Neural cell (in vitro differentiated cells): ENCODE results near the gene CAST. TPM values are rescaled to one million over a fixed set of nuclear protein-coding genes. Genes with fewer than 3 reads are reported as not detected.

ENCODE experiments used
- H2AFZ ChIP-seq: fragments of 200-600, 300-800 bp; sonication (generic), shearing (Covaris generic); 2 replicates; pipeline ENCODE4 v1.6.0; 2014; ENCODE audit warnings: low read depth, mild to moderate bottlenecking, antibody characterized with exemption, low read length, moderate library complexity
- H3F3A ChIP-seq: fragments of 200-600 bp; shearing (Covaris generic); 2 replicates; pipeline ENCODE4 v1.6.1; 2016; ENCODE audit warnings: mild to moderate bottlenecking, moderate library complexity, mixed read lengths, antibody characterized with exemption, low read length; ENCODE audit not compliant: insufficient read depth, poor library complexity, severe bottlenecking
- H3K27ac ChIP-seq: fragments of 200-600, 300-800 bp; sonication (generic), shearing (Covaris generic); 2 replicates; pipeline ENCODE4 v1.5.1; 2014; ENCODE audit warnings: mild to moderate bottlenecking, low read length, moderate library complexity
- H3K27me3 ChIP-seq: fragments of 300-800, 200-600 bp; sonication (generic), shearing (Covaris generic); 2 replicates; pipeline ENCODE4 v1.6.0; 2014; ENCODE audit warnings: mild to moderate bottlenecking, low read depth, low read length, moderate library complexity; ENCODE audit not compliant: insufficient read depth
- H3K36me3 ChIP-seq: fragments of 300-800, 200-600 bp; sonication (generic), shearing (Covaris generic); 2 replicates; pipeline ENCODE4 v1.5.1; 2014; ENCODE audit warnings: mild to moderate bottlenecking, antibody characterized with exemption, low read length, moderate library complexity; ENCODE audit not compliant: insufficient read depth
- H3K4me2 ChIP-seq: fragments of 300-800, 200-600 bp; sonication (generic), shearing (Covaris generic); 2 replicates; pipeline ENCODE4 v1.6.0; 2014; ENCODE audit warnings: mild to moderate bottlenecking, low read length
- H3K4me3 ChIP-seq: fragments of 300-800, 200-600 bp; sonication (generic), shearing (Covaris generic); 2 replicates; pipeline ENCODE4 v1.5.1; 2014; ENCODE audit warnings: mild to moderate bottlenecking, low read length, moderate library complexity
- H3K79me2 ChIP-seq: fragments of 200-600 bp; shearing (Covaris generic); replicated peaks from 2 replicates; pipeline ENCODE4 v1.6.0; 2014; ENCODE audit warnings: mild to moderate bottlenecking, low read length, moderate library complexity; ENCODE audit not compliant: insufficient read depth
- H3K9ac ChIP-seq: fragments of 300-800, 200-600 bp; sonication (generic), shearing (Covaris generic); 2 replicates; pipeline ENCODE4 v1.6.1; 2016; ENCODE audit warnings: mild to moderate bottlenecking, low read length, mixed read lengths
- H3K9me2 ChIP-seq: fragments of 200-600 bp; shearing (Covaris generic); 2 replicates; pipeline ENCODE4 v1.6.1; 2016; ENCODE audit warnings: mild to moderate bottlenecking, low read length, mixed read lengths; ENCODE audit not compliant: insufficient read depth
- H3K9me3 ChIP-seq: fragments of 200-600, 300-800 bp; sonication (generic), shearing (Covaris generic); 2 replicates; pipeline ENCODE4 v1.6.1; 2016; ENCODE audit warnings: mild to moderate bottlenecking, mixed run types, low read length, moderate library complexity, mixed read lengths
- H4K20me1 ChIP-seq: fragments of 200-600 bp; shearing (Covaris generic); 2 replicates; pipeline ENCODE4 v1.6.1; 2016; ENCODE audit warnings: mild to moderate bottlenecking, mixed run types; ENCODE audit not compliant: insufficient read depth
- EP300 ChIP-seq: fragments of 450-650 bp; conservative IDR thresholded peaks from 2 replicates; pipeline ENCODE4 v1.6.1; 2014; ENCODE audit warnings: antibody characterized with exemption, mild to moderate bottlenecking, moderate library complexity; ENCODE audit not compliant: poor library complexity, severe bottlenecking
- EZH2 ChIP-seq: fragments of 200-600, 300-800 bp; shearing (Covaris generic), sonication (generic); IDR thresholded peaks from 2 replicates; pipeline ENCODE4 v1.6.1; 2014; ENCODE audit warnings: antibody characterized with exemption, low read length, borderline replicate concordance, mild to moderate bottlenecking; ENCODE audit not compliant: insufficient read depth, poor library complexity, severe bottlenecking
- MXI1 ChIP-seq: fragments of 450-650 bp; conservative IDR thresholded peaks from 2 replicates; pipeline ENCODE4 v1.6.1; 2014; ENCODE audit warnings: antibody characterized with exemption, mild to moderate bottlenecking; ENCODE audit not compliant: poor library complexity, severe bottlenecking
- POLR2AphosphoS5 ChIP-seq: IDR thresholded peaks from 2 replicates; pipeline ENCODE4 v1.6.1; 2012
- RAD21 ChIP-seq: fragments of 450-650 bp; conservative IDR thresholded peaks from 2 replicates; pipeline ENCODE4 v1.6.1; 2014; ENCODE audit warnings: antibody characterized with exemption, mild to moderate bottlenecking, moderate library complexity
- SMC3 ChIP-seq: fragments of 450-650 bp; conservative IDR thresholded peaks from 2 replicates; pipeline ENCODE4 v1.6.1; 2014; ENCODE audit warnings: antibody characterized with exemption, mild to moderate bottlenecking, moderate library complexity; ENCODE audit not compliant: poor library complexity
- TAF1 ChIP-seq: IDR thresholded peaks from 2 replicates; pipeline ENCODE4 v1.6.1; 2012; ENCODE audit warnings: low read depth
- polyA plus RNA-seq: library from polyadenylated mRNA; depleted of rRNA; stranded (reverse); fragments of >200 nt; gene quantifications from 2 replicates; pipeline ENCODE4 v1.2.3, GENCODE V29; 2014
- TF ChIP-seq, protein P1 (sequence below): fragments of 450-650 bp; IDR thresholded peaks from 2 replicates; pipeline ENCODE4 v1.5.1; 2014; ENCODE audit warnings: antibody characterized with exemption, mild to moderate bottlenecking, moderate library complexity; ENCODE audit not compliant: poor library complexity, severe bottlenecking
- TF ChIP-seq, protein P2 (sequence below): IDR thresholded peaks from 2 replicates; pipeline ENCODE4 v1.6.1; 2012; ENCODE audit warnings: borderline replicate concordance

Gene CAST
- polyA plus RNA-seq, 1 donor from 2014 or later, result 8.4 TPM

DNA sequence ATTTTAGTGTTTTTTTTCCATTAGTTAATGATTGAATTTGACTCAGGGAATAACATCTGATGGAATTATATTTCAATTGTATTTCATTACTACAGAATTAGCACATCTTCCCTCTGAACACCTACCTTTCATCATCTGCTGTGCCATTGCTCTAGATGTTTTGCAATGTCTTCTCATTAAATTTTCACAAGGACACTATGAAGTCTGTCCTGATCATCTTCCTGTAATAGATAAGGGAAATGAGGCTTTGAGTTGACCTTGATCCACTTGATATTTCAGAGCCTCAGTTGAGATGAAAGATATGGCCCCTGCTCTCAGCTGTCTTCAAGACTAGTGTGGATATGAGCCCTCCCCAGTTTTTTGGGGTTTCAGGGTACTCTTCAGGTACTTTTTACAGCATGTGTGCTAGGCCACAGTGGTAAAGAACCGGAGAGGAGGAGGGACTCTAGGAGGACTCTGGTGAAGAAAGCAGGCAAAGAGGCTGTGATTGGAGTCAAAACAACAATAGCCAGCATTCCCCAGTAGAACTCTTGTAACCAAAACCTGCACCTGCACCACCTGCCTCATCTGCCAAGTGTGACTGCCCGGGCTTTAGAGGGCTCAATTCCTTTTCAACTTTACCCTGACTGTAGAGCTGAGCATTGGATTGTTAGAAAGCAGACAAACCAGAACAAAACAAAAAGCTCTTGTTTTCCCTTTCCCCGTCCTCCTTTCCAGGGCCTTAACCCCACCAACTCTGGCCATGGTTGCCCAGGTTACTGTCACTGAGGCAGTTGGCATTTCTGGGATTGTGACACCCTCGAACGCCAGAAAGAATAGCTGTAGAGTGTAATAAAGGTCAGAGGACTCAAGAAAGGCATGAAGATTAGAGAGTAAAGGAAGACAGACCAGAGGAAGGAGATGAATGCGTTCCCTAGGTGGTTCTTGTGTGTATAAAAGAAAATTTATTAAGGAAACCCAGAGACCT is 89.3 kb downstream of the CAST start:
- no peak overlapping the region for H3K4me3 ChIP-seq
- H3K36me3 ChIP-seq, result no peaks in the 10 kb centered on the region
- no peaks in the 10 kb centered on the region for H3K27me3 ChIP-seq
- TF ChIP-seq RAD21, result no peak
- no peak for TF ChIP-seq TAF1
- no peak for TF ChIP-seq POLR2AphosphoS5
- TF ChIP-seq, protein P1, sequence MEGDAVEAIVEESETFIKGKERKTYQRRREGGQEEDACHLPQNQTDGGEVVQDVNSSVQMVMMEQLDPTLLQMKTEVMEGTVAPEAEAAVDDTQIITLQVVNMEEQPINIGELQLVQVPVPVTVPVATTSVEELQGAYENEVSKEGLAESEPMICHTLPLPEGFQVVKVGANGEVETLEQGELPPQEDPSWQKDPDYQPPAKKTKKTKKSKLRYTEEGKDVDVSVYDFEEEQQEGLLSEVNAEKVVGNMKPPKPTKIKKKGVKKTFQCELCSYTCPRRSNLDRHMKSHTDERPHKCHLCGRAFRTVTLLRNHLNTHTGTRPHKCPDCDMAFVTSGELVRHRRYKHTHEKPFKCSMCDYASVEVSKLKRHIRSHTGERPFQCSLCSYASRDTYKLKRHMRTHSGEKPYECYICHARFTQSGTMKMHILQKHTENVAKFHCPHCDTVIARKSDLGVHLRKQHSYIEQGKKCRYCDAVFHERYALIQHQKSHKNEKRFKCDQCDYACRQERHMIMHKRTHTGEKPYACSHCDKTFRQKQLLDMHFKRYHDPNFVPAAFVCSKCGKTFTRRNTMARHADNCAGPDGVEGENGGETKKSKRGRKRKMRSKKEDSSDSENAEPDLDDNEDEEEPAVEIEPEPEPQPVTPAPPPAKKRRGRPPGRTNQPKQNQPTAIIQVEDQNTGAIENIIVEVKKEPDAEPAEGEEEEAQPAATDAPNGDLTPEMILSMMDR, result no peak
- no peak for TF ChIP-seq MXI1
- no peak for TF ChIP-seq EP300
- TF ChIP-seq, protein P2, sequence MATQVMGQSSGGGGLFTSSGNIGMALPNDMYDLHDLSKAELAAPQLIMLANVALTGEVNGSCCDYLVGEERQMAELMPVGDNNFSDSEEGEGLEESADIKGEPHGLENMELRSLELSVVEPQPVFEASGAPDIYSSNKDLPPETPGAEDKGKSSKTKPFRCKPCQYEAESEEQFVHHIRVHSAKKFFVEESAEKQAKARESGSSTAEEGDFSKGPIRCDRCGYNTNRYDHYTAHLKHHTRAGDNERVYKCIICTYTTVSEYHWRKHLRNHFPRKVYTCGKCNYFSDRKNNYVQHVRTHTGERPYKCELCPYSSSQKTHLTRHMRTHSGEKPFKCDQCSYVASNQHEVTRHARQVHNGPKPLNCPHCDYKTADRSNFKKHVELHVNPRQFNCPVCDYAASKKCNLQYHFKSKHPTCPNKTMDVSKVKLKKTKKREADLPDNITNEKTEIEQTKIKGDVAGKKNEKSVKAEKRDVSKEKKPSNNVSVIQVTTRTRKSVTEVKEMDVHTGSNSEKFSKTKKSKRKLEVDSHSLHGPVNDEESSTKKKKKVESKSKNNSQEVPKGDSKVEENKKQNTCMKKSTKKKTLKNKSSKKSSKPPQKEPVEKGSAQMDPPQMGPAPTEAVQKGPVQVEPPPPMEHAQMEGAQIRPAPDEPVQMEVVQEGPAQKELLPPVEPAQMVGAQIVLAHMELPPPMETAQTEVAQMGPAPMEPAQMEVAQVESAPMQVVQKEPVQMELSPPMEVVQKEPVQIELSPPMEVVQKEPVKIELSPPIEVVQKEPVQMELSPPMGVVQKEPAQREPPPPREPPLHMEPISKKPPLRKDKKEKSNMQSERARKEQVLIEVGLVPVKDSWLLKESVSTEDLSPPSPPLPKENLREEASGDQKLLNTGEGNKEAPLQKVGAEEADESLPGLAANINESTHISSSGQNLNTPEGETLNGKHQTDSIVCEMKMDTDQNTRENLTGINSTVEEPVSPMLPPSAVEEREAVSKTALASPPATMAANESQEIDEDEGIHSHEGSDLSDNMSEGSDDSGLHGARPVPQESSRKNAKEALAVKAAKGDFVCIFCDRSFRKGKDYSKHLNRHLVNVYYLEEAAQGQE, result no peak
- no peak for TF ChIP-seq EZH2
- TF ChIP-seq SMC3, result no peak
- no peaks in the 10 kb centered on the region for H3F3A ChIP-seq
- H4K20me1 ChIP-seq, result no peaks in the 10 kb centered on the region
- H3K27ac ChIP-seq, result no peak overlapping the region
- no peaks in the 10 kb centered on the region for H3K9me3 ChIP-seq
- no peak overlapping the region for H3K4me2 ChIP-seq
- no peaks in the 10 kb centered on the region for H3K9me2 ChIP-seq
- no peak overlapping the region for H3K9ac ChIP-seq
- H3K79me2 ChIP-seq, result no peaks in the 10 kb centered on the region
- H2AFZ ChIP-seq, result no peak overlapping the region

DNA sequence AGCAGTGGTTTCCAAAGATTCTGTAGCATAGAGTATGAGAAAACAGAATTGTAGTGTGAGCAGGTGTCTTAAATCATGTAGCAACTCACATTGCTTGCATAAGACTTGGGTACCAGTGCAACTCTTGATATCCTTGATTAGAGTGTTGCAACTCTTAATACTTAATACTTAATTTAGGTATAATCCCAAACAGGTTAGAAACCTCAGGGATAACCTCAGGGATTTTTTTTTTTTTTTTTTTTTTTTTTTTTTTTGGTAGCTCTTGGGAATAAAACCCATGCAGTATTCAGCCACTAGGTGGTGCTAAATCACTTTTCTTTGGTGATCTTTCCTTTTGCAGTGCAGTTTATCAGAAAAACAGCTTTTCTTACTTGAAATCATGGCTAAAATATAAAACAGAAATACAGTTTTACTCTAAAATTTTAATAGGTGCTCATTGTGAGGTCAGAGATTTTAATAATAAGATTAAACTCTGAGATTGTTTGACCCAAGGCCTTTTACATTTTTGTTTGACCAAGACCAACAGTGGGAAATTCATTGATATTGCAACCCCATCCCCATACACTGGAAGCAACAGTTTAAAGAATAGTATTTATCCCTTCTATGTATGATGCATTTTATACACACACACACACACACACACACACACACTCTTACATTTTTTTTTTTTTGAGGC is 90.3 kb downstream of the CAST start:
- H4K20me1 ChIP-seq, result no peaks in the 10 kb centered on the region

More for the DNA sequence above, 90.3 kb downstream of the CAST start:
- no peaks in the 10 kb centered on the region for H3K9me2 ChIP-seq
- no peak overlapping the region for H3K4me3 ChIP-seq
- H3K27ac ChIP-seq, result no peak overlapping the region
- H3F3A ChIP-seq, result no peaks in the 10 kb centered on the region
- H3K27me3 ChIP-seq, result no peaks in the 10 kb centered on the region
- H3K4me2 ChIP-seq, result no peak overlapping the region
- H3K79me2 ChIP-seq, result no peaks in the 10 kb centered on the region
- H3K9ac ChIP-seq, result no peak overlapping the region
- no peaks in the 10 kb centered on the region for H3K9me3 ChIP-seq
- H3K36me3 ChIP-seq, result no peaks in the 10 kb centered on the region
- TF ChIP-seq MXI1 (no peak), RAD21 (peak; percentile 80), TAF1 (no peak), EP300 (no peak), EZH2 (no peak), SMC3 (peak; percentile 87), POLR2AphosphoS5 (no peak)
- TF ChIP-seq, protein P2, result no peak
- TF ChIP-seq, protein P1, result peak; percentile 72
- no peak overlapping the region for H2AFZ ChIP-seq
